GM10847 (cell line): ENCODE results near the gene HTATIP2.

Experiments
- POLR2A ChIP-seq: IDR thresholded peaks from 2 replicates; pipeline ENCODE4 v1.6.1; 2011; ENCODE audit not compliant: insufficient read length; ENCODE audit errors: extremely low read depth

Gene HTATIP2

GRCh38 chr11:20363500-20364340, at the start of gene HTATIP2:
TSS of gene HTATIP2 (plus strand) at chr11:20363714. CDS start at chr11:20364238, 524 bp downstream.
- TF ChIP-seq POLR2A, result peak; percentile 56

- no peak for TF ChIP-seq POLR2A
These were observed 47.7 kb upstream of the HTATIP2 start for GRCh38 chr11:20315800-20316199.

- no peak for TF ChIP-seq POLR2A
These were observed 42.3 kb upstream of the HTATIP2 start for GRCh38 chr11:20321177-20321576.

GRCh38 chr11:20327377-20327935, 36.1 kb upstream of the HTATIP2 start:
- no peak for TF ChIP-seq POLR2A

- no peak for TF ChIP-seq POLR2A
These were observed 27.5 kb upstream of the HTATIP2 start for GRCh38 chr11:20336056-20336455.

- TF ChIP-seq POLR2A, result no peak
These were observed 25.9 kb upstream of the HTATIP2 start for GRCh38 chr11:20337526-20338154.

GRCh38 chr11:20342347-20343141, 21.0 kb upstream of the HTATIP2 start:
- TF ChIP-seq POLR2A, result no peak

- TF ChIP-seq POLR2A, result no peak
These were observed 12.4 kb upstream of the HTATIP2 start for GRCh38 chr11:20351136-20351535.

- no peak for TF ChIP-seq POLR2A
These were observed 11.7 kb upstream of the HTATIP2 start for GRCh38 chr11:20351751-20352262.

- TF ChIP-seq POLR2A, result no peak
These were observed 9.6 kb upstream of the HTATIP2 start for GRCh38 chr11:20353829-20354434.

- TF ChIP-seq POLR2A, result no peak
These were observed 8.0 kb upstream of the HTATIP2 start for GRCh38 chr11:20355221-20356219.

GRCh38 chr11:20357150-20357549, 6.4 kb upstream of the HTATIP2 start:
- TF ChIP-seq POLR2A, result no peak

- no peak for TF ChIP-seq POLR2A
These were observed 2.9 kb upstream of the HTATIP2 start for GRCh38 chr11:20360650-20361049.

- no peak for TF ChIP-seq POLR2A
These were observed 1.0 kb upstream of the HTATIP2 start for GRCh38 chr11:20362481-20362880.

- no peak for TF ChIP-seq POLR2A
These were observed 390 bp upstream of the HTATIP2 start for GRCh38 chr11:20363149-20363499.
